Measurements from ENCODE around the gene RCN1. TPM values are rescaled to one million over a fixed set of nuclear protein-coding genes. Genes with fewer than 3 reads are reported as not detected.

RCN1 gene
- polyA plus RNA-seq, 1 donor (not counting 4 experiments of a cell fraction or from before 2014, with no cell fraction given) = 46.2 TPM

DNA sequence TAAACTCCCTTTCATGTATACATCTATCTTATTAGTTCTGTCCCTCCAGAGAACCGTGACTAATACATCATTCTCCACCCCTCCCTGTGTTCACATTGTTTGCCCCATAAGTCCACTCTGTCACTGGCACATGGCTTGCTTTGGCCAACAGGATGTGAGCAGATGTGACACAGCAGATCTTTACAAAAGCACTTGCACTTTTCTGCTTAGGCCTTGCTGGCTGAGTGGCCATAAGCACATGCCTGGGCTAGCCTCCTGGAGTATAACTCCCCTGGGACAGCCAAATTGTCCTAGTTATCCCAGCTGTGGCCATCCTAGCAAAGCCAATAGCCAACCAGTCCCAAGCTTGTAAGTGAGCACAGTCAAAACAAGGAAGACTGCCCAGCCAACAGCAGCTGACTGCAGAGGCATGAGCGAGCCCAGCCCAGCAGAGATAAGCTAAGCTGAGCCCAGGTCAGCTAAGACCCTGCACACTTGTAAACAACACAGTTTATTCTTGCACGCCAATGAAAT, 9.7 kb upstream of the RCN1 start:
- Histone ChIP-seq H3K27ac (ENCODE audit: control insufficient read depth, insufficient read depth, low read length) (no peak overlapping the region), H3K4me1 (ENCODE audit: control insufficient read depth, extremely low read depth, insufficient read depth, low read length) (no peaks in the 10 kb centered on the region), H3K79me2 (ENCODE audit: control insufficient read depth, insufficient read depth, low read length) (no peaks in the 10 kb centered on the region), H3K36me3 (ENCODE audit: control insufficient read depth in 2 of 2, extremely low read depth in 1 of 2, insufficient read depth in 2 of 2, low read length in 2 of 2) (no peaks in the 10 kb centered on the region), H4K20me1 (ENCODE audit: control insufficient read depth, extremely low read depth, insufficient read depth, low read length) (no peaks in the 10 kb centered on the region), H3K9me3 (ENCODE audit: control insufficient read depth, low read depth, low read length) (no peaks in the 10 kb centered on the region), H3K4me2 (ENCODE audit: control insufficient read depth, extremely low read depth, insufficient read depth, low read depth, low read length) (no peak overlapping the region), H3K9me1 (ENCODE audit: control insufficient read depth, extremely low read depth, insufficient read depth, low read length) (no peaks in the 10 kb centered on the region), H2AFZ (ENCODE audit: control insufficient read depth, low read length) (peak overlapping the region; percentile 8), H3K4me3 (ENCODE audit: control insufficient read depth in 2 of 3, extremely low read depth in 1 of 3, insufficient read depth in 2 of 3, low read depth in 1 of 3, low read length in 3 of 3) (no peak overlapping the region), H3K27me3 (ENCODE audit: control insufficient read depth, extremely low read depth, insufficient read depth, low read length) (no peaks in the 10 kb centered on the region), H3K9ac (ENCODE audit: control insufficient read depth, extremely low read depth, insufficient read depth, low read length) (no peak overlapping the region)
- DNase-seq (ENCODE audit: low read depth, low spot score) = no peak
- no peak for FAIRE-seq
- dilution Hi-C loops (cut with MboI; ENCODE audit: extremely low pct_ligation_motif_present, low sequenced_read_pairs) = no loop called here
- TF ChIP-seq, protein P1, sequence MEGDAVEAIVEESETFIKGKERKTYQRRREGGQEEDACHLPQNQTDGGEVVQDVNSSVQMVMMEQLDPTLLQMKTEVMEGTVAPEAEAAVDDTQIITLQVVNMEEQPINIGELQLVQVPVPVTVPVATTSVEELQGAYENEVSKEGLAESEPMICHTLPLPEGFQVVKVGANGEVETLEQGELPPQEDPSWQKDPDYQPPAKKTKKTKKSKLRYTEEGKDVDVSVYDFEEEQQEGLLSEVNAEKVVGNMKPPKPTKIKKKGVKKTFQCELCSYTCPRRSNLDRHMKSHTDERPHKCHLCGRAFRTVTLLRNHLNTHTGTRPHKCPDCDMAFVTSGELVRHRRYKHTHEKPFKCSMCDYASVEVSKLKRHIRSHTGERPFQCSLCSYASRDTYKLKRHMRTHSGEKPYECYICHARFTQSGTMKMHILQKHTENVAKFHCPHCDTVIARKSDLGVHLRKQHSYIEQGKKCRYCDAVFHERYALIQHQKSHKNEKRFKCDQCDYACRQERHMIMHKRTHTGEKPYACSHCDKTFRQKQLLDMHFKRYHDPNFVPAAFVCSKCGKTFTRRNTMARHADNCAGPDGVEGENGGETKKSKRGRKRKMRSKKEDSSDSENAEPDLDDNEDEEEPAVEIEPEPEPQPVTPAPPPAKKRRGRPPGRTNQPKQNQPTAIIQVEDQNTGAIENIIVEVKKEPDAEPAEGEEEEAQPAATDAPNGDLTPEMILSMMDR (optimal IDR thresholded peaks at IDR 0.05 in 1 of 3, IDR thresholded peaks at IDR 0.05 in 1 of 3, conservative IDR thresholded peaks at IDR 0.05 in 1 of 3; ENCODE audit: extremely low read depth in 1 of 3, insufficient read depth in 2 of 3, low read length in 3 of 3) = no peak
- no peak for TF ChIP-seq EZH2 (IDR thresholded peaks at IDR 0.05; ENCODE audit: low read length)

DNA sequence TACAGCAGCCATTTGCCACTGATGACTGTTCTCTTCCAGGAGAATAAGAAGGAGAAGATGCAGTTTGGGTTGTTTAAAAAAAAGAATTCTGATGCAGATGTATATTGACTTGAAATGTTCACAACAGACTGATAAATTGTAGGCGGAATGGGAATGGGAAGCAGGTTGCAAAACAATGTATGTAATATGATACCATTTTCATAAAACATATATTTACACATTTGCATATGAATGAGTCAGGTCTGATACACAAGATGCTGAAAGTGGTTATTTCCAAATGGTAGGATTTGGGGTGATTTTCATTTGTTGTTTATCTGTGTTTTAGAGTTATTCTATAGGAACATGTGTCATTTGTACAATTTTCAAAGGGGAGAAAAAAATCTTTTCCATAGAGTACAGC, 9.0 kb upstream of the RCN1 start:
- no peak overlapping the region for H3K4me3 ChIP-seq (ENCODE audit: control insufficient read depth in 2 of 3, extremely low read depth in 1 of 3, insufficient read depth in 2 of 3, low read depth in 1 of 3, low read length in 3 of 3)
- no peak for DNase-seq (ENCODE audit: low read depth, low spot score)
- dilution Hi-C loops (cut with MboI; ENCODE audit: extremely low pct_ligation_motif_present, low sequenced_read_pairs) = no loop called here
- no peaks in the 10 kb centered on the region for H3K27me3 ChIP-seq (ENCODE audit: control insufficient read depth, extremely low read depth, insufficient read depth, low read length)
- no peaks in the 10 kb centered on the region for H3K79me2 ChIP-seq (ENCODE audit: control insufficient read depth, insufficient read depth, low read length)
- no peak overlapping the region for H2AFZ ChIP-seq (ENCODE audit: control insufficient read depth, low read length)
- no peaks in the 10 kb centered on the region for H3K36me3 ChIP-seq (ENCODE audit: control insufficient read depth in 2 of 2, extremely low read depth in 1 of 2, insufficient read depth in 2 of 2, low read length in 2 of 2)
- no peak overlapping the region for H3K9ac ChIP-seq (ENCODE audit: control insufficient read depth, extremely low read depth, insufficient read depth, low read length)
- H3K4me2 ChIP-seq (ENCODE audit: control insufficient read depth, extremely low read depth, insufficient read depth, low read depth, low read length) = no peak overlapping the region
- no peak for FAIRE-seq
- no peaks in the 10 kb centered on the region for H3K9me1 ChIP-seq (ENCODE audit: control insufficient read depth, extremely low read depth, insufficient read depth, low read length)
- no peaks in the 10 kb centered on the region for H3K4me1 ChIP-seq (ENCODE audit: control insufficient read depth, extremely low read depth, insufficient read depth, low read length)
- H4K20me1 ChIP-seq (ENCODE audit: control insufficient read depth, extremely low read depth, insufficient read depth, low read length) = no peaks in the 10 kb centered on the region
- H3K27ac ChIP-seq (ENCODE audit: control insufficient read depth, insufficient read depth, low read length) = no peak overlapping the region
- no peak for TF ChIP-seq EZH2 (IDR thresholded peaks at IDR 0.05; ENCODE audit: low read length)
- TF ChIP-seq, protein P1 (optimal IDR thresholded peaks at IDR 0.05 in 1 of 3, IDR thresholded peaks at IDR 0.05 in 1 of 3, conservative IDR thresholded peaks at IDR 0.05 in 1 of 3; ENCODE audit: extremely low read depth in 1 of 3, insufficient read depth in 2 of 3, low read length in 3 of 3) = no peak
- no peaks in the 10 kb centered on the region for H3K9me3 ChIP-seq (ENCODE audit: control insufficient read depth, low read depth, low read length)

Measured in keratinocyte (primary cell).